RWPE1 (cell line): ENCODE results near the gene DTYMK.
A peak's percentile ranks its signal among the peaks of the same experiment; 100 is the strongest.

Experiments used
- CTCF ChIA-PET: fragments of 350-600 bp; sonication (Branson Sonifier 250); formaldehyde crosslinking; extraction: SDS; loops from one replicate; lab custom pipeline; 2021; lab: Yijun Ruan, JAX
- POLR2A ChIA-PET: fragments of 400-600 bp; formaldehyde crosslinking; extraction: SDS; loops from one replicate; lab custom pipeline; 2020; ENCODE audit warnings: antibody characterized with exemption; ENCODE audit not compliant: low non-redundant PET; lab: Yijun Ruan, JAX
- DNase-seq: peaks from one replicate; pipeline ENCODE4 v3.0.0; 2012; ENCODE audit warnings: low spot score
- H3K27ac ChIP-seq: fragments of 450-650 bp; 2 replicates; pipeline ENCODE4 v1.5.1; 2017
- CTCF ChIP-seq: fragments of 450-650 bp; conservative IDR thresholded peaks from 2 replicates; pipeline ENCODE4 v1.5.1; 2017; ENCODE audit warnings: low read depth, mild to moderate bottlenecking

The DTYMK gene

GRCh38 chr2:241649404-241649803 is 37.2 kb downstream of the DTYMK start:
- no peak for DNase-seq
- TF ChIP-seq CTCF = no peak
- ChIA-PET POLR2A (no interaction called here), CTCF (interaction anchor here (2.3 kb wide), 1 partner anchor 10 kb away, joined by 4 read pairs; no protein-coding TSS in a partner anchor)
- H3K27ac ChIP-seq = no peak overlapping the region

- no peak overlapping the region for H3K27ac ChIP-seq
- TF ChIP-seq CTCF = no peak
- ChIA-PET CTCF (no interaction called here), POLR2A (no interaction called here)
- no peak for DNase-seq
Observed at GRCh38 chr2:241648453-241648852, 38.2 kb downstream of the DTYMK start.

GRCh38 chr2:241645915-241646645 is 40.5 kb downstream of the DTYMK start:
- ChIA-PET POLR2A (no interaction called here), CTCF (interaction anchor here (0.8 kb wide), 1 partner anchor 13 kb away, joined by 3 read pairs; no protein-coding TSS in a partner anchor)
- H3K27ac ChIP-seq = no peak overlapping the region
- no peak for TF ChIP-seq CTCF
- DNase-seq = no peak

- no peak for TF ChIP-seq CTCF
- H3K27ac ChIP-seq = no peak overlapping the region
- ChIA-PET CTCF (interaction anchor here (0.8 to 1.1 kb wide), 2 partner anchors 14 kb away, joined by 3 read pairs; no protein-coding TSS in a partner anchor), POLR2A (no interaction called here)
- DNase-seq = no peak
Observed at GRCh38 chr2:241645056-241645914, 41.3 kb downstream of the DTYMK start.

- H3K27ac ChIP-seq = peak overlapping the region; percentile 9; the same call in 1 of the 2 replicates
- ChIA-PET CTCF (no interaction called here), POLR2A (no interaction called here)
- TF ChIP-seq CTCF = no peak
- DNase-seq = no peak
Observed at GRCh38 chr2:241641631-241642030, 45.0 kb downstream of the DTYMK start.

- H3K27ac ChIP-seq = peak overlapping the region; percentile 9; the same call in 1 of the 2 replicates
- ChIA-PET CTCF (no interaction called here), POLR2A (no interaction called here)
- DNase-seq = no peak
- TF ChIP-seq CTCF = no peak
Observed at GRCh38 chr2:241640165-241640795, 46.3 kb downstream of the DTYMK start.
